Testis (tissue), 2 donors: Measurements from ENCODE around the gene POLD3.

Source experiments
- POLR2A ChIP-seq: fragments of 450-650 bp; IDR thresholded peaks from one replicate; pipeline ENCODE4 v1.6.1; 2017; ENCODE audit warnings: antibody characterized with exemption, mild to moderate bottlenecking, moderate library complexity
- TF ChIP-seq, protein P1 (sequence below), 3 experiments: fragments of 450-650 bp in 2 of 3; fragments of 200-600 bp in 1 of 3; sonication (generic) in 1 of 3; IDR thresholded peaks; one replicate each; pipeline ENCODE4 v1.5.1; 2016 to 2019; ENCODE audit warnings: antibody characterized with exemption in 3 of 3, mild to moderate bottlenecking in 2 of 3, moderate library complexity in 1 of 3

DNA sequence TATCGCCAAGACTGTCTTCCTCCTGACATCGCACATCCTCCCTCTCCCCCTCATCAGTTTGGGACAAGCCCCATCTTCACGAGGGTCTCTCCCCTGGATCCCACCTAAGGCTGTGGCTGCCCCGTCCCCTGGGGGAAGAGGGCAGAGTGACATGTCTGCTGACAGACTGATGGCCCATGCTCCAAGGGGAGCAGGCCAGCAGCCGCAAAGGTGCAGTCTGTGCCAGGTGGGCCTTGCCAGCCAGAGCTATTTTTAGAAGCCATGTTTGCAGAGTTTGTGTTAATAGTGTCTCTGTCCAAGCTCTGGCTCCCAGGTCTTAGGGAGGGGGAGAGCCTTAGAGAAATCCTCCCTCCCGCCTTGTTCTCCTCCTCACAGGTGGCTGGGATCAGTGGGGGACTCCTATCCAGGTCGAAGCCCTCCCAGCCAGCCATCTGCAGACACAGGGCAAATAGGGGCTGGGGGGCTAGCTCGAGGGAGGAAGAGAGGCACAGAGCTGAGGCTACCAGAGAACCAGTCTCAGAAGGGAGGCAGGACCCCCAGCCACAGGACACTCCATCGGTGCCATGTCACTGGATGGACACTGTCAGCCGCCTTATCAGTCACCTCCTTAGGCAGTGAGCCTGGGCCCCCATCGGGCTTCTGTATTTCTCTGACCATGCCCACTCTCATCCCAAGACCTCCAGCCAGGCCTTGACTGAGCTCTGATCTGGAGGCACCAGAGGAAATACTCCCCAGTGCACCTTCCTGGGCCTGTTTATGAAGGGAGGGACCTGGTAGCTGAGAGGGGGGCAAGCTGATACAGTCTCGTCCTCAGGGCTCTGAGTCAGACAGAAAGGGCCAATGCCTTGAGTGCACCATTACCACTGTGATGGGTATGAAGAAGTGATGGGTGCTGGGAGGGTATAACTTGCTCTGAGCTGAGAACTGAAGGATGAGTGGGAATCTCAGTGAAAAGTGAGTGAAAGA, 89.6 kb downstream of the POLD3 start:
- TF ChIP-seq, protein P1, sequence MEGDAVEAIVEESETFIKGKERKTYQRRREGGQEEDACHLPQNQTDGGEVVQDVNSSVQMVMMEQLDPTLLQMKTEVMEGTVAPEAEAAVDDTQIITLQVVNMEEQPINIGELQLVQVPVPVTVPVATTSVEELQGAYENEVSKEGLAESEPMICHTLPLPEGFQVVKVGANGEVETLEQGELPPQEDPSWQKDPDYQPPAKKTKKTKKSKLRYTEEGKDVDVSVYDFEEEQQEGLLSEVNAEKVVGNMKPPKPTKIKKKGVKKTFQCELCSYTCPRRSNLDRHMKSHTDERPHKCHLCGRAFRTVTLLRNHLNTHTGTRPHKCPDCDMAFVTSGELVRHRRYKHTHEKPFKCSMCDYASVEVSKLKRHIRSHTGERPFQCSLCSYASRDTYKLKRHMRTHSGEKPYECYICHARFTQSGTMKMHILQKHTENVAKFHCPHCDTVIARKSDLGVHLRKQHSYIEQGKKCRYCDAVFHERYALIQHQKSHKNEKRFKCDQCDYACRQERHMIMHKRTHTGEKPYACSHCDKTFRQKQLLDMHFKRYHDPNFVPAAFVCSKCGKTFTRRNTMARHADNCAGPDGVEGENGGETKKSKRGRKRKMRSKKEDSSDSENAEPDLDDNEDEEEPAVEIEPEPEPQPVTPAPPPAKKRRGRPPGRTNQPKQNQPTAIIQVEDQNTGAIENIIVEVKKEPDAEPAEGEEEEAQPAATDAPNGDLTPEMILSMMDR (IDR thresholded peaks at IDR 0.05), result no peak
- no peak for TF ChIP-seq POLR2A
